HCT116 (cell line): ENCODE results near the gene NFATC3.
"Not testable (repeated sequence)": the region's sequence is repeated elsewhere in the genome, so short reads cannot be mapped to it uniquely, and the experiment has no call there.

Source experiments
- EZH2 ChIP-seq: fragments of 200-600 bp; sonication (generic); IDR thresholded peaks from 2 replicates; pipeline ENCODE4 v1.6.1; 2017; ENCODE audit warnings: antibody characterized with exemption, mixed run types
- POLR2AphosphoS5 ChIP-seq: IDR thresholded peaks from 2 replicates; pipeline ENCODE4 v1.6.1; 2011; ENCODE audit warnings: mild to moderate bottlenecking, low read depth, low read length, moderate library complexity
- RAD21 ChIP-seq: IDR thresholded peaks from 2 replicates; pipeline ENCODE4 v1.6.1; 2012; ENCODE audit warnings: low read depth, mild to moderate bottlenecking
- SIN3A ChIP-seq: IDR thresholded peaks from 2 replicates; pipeline ENCODE4 v1.6.1; 2012; ENCODE audit warnings: low read depth
- TF ChIP-seq, protein P1 (sequence below), 3 experiments: fragments of 200-600 bp in 1 of 3; sonication (generic) in 1 of 3; IDR thresholded peaks in 2 of 3; conservative IDR thresholded peaks in 1 of 3; 2 replicates each; pipeline ENCODE4 v1.5.1; 2012 to 2017; ENCODE audit warnings: low read depth in 2 of 3, low read length in 2 of 3, antibody characterized with exemption in 1 of 3, borderline replicate concordance in 1 of 3, control low read depth in 1 of 3, mild to moderate bottlenecking in 1 of 3, mixed read lengths in 1 of 3, mixed run types in 1 of 3, moderate library complexity in 1 of 3; ENCODE audit not compliant: insufficient read depth in 1 of 3

DNA sequence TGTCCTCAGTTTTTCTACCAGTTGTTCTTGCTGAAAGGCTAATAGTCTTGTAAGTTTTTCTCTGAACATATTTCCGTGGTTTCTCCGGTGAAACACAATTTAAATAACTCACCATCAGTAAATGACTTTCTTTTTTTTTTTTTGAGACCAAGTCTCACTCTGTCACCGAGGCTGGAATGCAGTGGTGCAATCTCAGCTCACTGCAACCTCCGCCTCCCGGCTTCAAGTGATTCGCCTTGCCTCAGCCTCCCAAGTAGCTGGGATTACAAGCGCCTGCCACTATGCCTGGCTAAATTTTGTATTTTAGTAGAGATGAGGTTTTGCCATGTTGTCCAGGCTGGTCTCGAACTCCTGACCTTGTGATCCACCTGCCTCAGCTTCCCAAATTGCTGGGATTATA, 29.8 kb downstream of the NFATC3 start:
- not testable (repeated sequence) for TF ChIP-seq RAD21, SIN3A, POLR2AphosphoS5, EZH2
- TF ChIP-seq, protein P1, sequence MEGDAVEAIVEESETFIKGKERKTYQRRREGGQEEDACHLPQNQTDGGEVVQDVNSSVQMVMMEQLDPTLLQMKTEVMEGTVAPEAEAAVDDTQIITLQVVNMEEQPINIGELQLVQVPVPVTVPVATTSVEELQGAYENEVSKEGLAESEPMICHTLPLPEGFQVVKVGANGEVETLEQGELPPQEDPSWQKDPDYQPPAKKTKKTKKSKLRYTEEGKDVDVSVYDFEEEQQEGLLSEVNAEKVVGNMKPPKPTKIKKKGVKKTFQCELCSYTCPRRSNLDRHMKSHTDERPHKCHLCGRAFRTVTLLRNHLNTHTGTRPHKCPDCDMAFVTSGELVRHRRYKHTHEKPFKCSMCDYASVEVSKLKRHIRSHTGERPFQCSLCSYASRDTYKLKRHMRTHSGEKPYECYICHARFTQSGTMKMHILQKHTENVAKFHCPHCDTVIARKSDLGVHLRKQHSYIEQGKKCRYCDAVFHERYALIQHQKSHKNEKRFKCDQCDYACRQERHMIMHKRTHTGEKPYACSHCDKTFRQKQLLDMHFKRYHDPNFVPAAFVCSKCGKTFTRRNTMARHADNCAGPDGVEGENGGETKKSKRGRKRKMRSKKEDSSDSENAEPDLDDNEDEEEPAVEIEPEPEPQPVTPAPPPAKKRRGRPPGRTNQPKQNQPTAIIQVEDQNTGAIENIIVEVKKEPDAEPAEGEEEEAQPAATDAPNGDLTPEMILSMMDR (IDR thresholded peaks at IDR 0.05 in 2 of 3, conservative IDR thresholded peaks at IDR 0.05 in 1 of 3; ENCODE audit: borderline replicate concordance in 1 of 3, insufficient read depth in 1 of 3, low read depth in 2 of 3, low read length in 2 of 3) = not testable (repeated sequence)
